Uterus (tissue), 4 donors: ENCODE results near the gene CCNYL1. TPM values are rescaled to one million over a fixed set of nuclear protein-coding genes. Genes with fewer than 3 reads are reported as not detected.
"Not testable (repeated sequence)": the region's sequence is repeated elsewhere in the genome, so short reads cannot be mapped to it uniquely, and the experiment has no call there.

ENCODE experiments used
- DNase-seq, 2 donors: peaks; one replicate each; pipeline ENCODE4 v3.0.0-alpha.2; 2019 to 2020
- H3K27ac ChIP-seq, 2 donors: fragments of 200-600 bp; sonication (generic); 1 replicate in 1 of 2; 2 replicates in 1 of 2; pipeline ENCODE4 v1.5.1; 2016 to 2018
- H3K27me3 ChIP-seq, 2 donors: fragments of 200-600 bp; sonication (generic); one replicate each; pipeline ENCODE4 v1.5.1; 2018 to 2019; ENCODE audit warnings: control low read depth in 1 of 2
- H3K36me3 ChIP-seq, 2 donors: fragments of 200-600 bp; sonication (generic); one replicate each; pipeline ENCODE4 v1.5.1; 2019; ENCODE audit warnings: control low read depth in 1 of 2
- H3K4me1 ChIP-seq, 2 donors: fragments of 200-600 bp; sonication (generic); one replicate each; pipeline ENCODE4 v1.5.1; 2018 to 2019; ENCODE audit warnings: control low read depth in 1 of 2
- H3K4me3 ChIP-seq, 2 donors: fragments of 200-600 bp; sonication (generic); 1 replicate in 1 of 2; 2 replicates in 1 of 2; pipeline ENCODE4 v1.5.1; 2018 to 2019; ENCODE audit warnings: mild to moderate bottlenecking in 1 of 2
- H3K9me3 ChIP-seq, 2 donors: fragments of 200-600 bp; sonication (generic); one replicate each; pipeline ENCODE4 v1.5.1; 2019; ENCODE audit warnings: control low read depth in 1 of 2
- CTCF ChIP-seq, 4 experiments: fragments of 200-600 bp in 2 of 4; fragments of 450-650 bp in 2 of 4; sonication (generic) in 2 of 4; IDR thresholded peaks; one replicate each; pipeline ENCODE4 v1.5.1; 2016 to 2019; ENCODE audit warnings: antibody characterized with exemption in 4 of 4, mild to moderate bottlenecking in 2 of 4, moderate library complexity in 1 of 4
- POLR2A ChIP-seq, 2 donors: fragments of 450-650 bp; IDR thresholded peaks; one replicate each; pipeline ENCODE4 v1.6.1; 2016; ENCODE audit warnings: antibody characterized with exemption in 2 of 2, mild to moderate bottlenecking in 1 of 2, moderate library complexity in 1 of 2
- intact Hi-C: fragments of 100-400 bp; cut with DNase I; formaldehyde crosslinking; loops from one replicate; pipeline ENCODE4 v1.15.1; 2023; ENCODE audit warnings: low total_unique reads
- total RNA-seq, 4 donors: library from RNA; depleted of rRNA in 3 of 4; stranded (reverse); fragments of >200 nt in 3 of 4; gene quantifications; one replicate each; pipeline versions ENCODE4 v1.1.0 to v1.2.4, GENCODE V29; 2014 to 2023
- donor health status: DM: yes; HTN: yes; CAD: no.

The CCNYL1 gene
- total RNA-seq, 4 donors from 2014 or later: 4.1 to 32.6 (median 15.7) TPM

- intact Hi-C loops: no loop called here
Measured at GRCh38 chr2:207720517-207721187, 9.2 kb downstream of the CCNYL1 start.

GRCh38 chr2:207722773-207723424 is 11.5 kb downstream of the CCNYL1 start:
- Histone ChIP-seq H3K4me1 (no peaks in the 10 kb centered on the region), H3K4me3 (no peak overlapping the region), H3K36me3 (no peaks in the 10 kb centered on the region), H3K9me3 (no peaks in the 10 kb centered on the region), H3K27me3 (no peaks in the 10 kb centered on the region), H3K27ac (no peak overlapping the region)
- intact Hi-C loops: no loop called here
- no peak for DNase-seq
- TF ChIP-seq POLR2A (IDR thresholded peaks at IDR 0.05): no peak
- TF ChIP-seq CTCF (IDR thresholded peaks at IDR 0.05): no peak

More at GRCh38 chr2:207720517-207721187, 9.2 kb downstream of the CCNYL1 start:
- no peak for TF ChIP-seq POLR2A (IDR thresholded peaks at IDR 0.05)
- no peak for TF ChIP-seq CTCF (IDR thresholded peaks at IDR 0.05)
- Histone ChIP-seq H3K27me3 (no peaks in the 10 kb centered on the region), H3K27ac (no peak overlapping the region), H3K36me3 (no peaks in the 10 kb centered on the region), H3K4me1 (no peaks in the 10 kb centered on the region), H3K9me3 (no peaks in the 10 kb centered on the region), H3K4me3 (no peak overlapping the region)
- no peak for DNase-seq

- H3K9me3 ChIP-seq: not testable (repeated sequence)
Measured at GRCh38 chr2:207723425-207723787, 12.0 kb downstream of the CCNYL1 start.

GRCh38 chr2:207724113-207724512 is 12.7 kb downstream of the CCNYL1 start:
- intact Hi-C loops: no loop called here
- no peak for TF ChIP-seq POLR2A (IDR thresholded peaks at IDR 0.05)
- TF ChIP-seq CTCF (IDR thresholded peaks at IDR 0.05): no peak

More at GRCh38 chr2:207723425-207723787, 12.0 kb downstream of the CCNYL1 start:
- H3K4me3 ChIP-seq, H3K4me1 ChIP-seq, H3K27me3 ChIP-seq, H3K27ac ChIP-seq, intact Hi-C loops, H3K36me3 ChIP-seq, DNase-seq: not testable (repeated sequence)

GRCh38 chr2:207725873-207726578 is 14.6 kb downstream of the CCNYL1 start:
- no peak for DNase-seq
- Histone ChIP-seq H3K36me3 (no peaks in the 10 kb centered on the region), H3K4me3 (no peak overlapping the region), H3K27ac (no peak overlapping the region), H3K9me3 (no peaks in the 10 kb centered on the region), H3K27me3 (no peaks in the 10 kb centered on the region), H3K4me1 (no peaks in the 10 kb centered on the region)
- intact Hi-C loops: no loop called here
- TF ChIP-seq POLR2A (IDR thresholded peaks at IDR 0.05) (no peak), CTCF (IDR thresholded peaks at IDR 0.05) (no peak)

More at GRCh38 chr2:207724113-207724512, 12.7 kb downstream of the CCNYL1 start:
- Histone ChIP-seq H3K36me3 (no peaks in the 10 kb centered on the region), H3K27ac (no peak overlapping the region), H3K4me3 (no peak overlapping the region), H3K4me1 (no peaks in the 10 kb centered on the region), H3K9me3 (no peaks in the 10 kb centered on the region), H3K27me3 (no peaks in the 10 kb centered on the region)
- no peak for DNase-seq
